ENCODE measurements around the gene THAP8.
A peak's percentile ranks its signal among the peaks of the same experiment; 100 is the strongest.

THAP8 gene

DNA sequence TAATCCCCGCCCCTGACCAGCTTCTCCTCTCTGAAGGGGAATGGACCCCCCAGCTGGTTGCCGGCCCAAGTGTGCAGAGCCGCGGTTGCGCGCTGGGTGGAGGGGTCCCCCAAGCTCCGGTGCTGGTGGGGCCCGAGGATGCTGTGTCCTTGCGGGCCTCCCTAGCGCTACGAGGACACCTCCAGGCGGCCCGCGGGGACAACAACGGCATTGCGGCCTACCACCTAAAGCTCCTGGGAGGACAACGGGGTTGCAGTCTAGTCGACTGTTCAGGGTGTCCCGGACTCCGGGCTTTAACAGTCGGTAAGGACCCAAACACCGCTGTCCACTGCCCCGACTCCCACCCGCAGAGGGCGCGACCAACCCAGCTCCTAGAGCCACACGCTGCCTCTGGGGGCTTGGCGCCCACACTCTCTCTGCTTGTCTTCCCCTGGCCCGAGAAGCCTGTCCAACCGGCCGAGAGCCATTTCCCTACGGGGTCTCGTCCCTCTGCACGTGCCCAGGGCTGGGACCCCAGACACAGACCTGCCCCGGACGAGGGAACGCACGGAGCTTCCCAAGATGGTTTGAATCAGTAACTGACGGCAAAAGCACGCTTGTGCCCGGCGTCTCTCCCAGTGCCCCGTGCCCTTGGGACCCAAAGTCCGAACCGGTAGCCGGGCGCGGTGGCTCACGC lies 60.0 kb downstream of the THAP8 start:
- TF ChIP-seq, protein P1, sequence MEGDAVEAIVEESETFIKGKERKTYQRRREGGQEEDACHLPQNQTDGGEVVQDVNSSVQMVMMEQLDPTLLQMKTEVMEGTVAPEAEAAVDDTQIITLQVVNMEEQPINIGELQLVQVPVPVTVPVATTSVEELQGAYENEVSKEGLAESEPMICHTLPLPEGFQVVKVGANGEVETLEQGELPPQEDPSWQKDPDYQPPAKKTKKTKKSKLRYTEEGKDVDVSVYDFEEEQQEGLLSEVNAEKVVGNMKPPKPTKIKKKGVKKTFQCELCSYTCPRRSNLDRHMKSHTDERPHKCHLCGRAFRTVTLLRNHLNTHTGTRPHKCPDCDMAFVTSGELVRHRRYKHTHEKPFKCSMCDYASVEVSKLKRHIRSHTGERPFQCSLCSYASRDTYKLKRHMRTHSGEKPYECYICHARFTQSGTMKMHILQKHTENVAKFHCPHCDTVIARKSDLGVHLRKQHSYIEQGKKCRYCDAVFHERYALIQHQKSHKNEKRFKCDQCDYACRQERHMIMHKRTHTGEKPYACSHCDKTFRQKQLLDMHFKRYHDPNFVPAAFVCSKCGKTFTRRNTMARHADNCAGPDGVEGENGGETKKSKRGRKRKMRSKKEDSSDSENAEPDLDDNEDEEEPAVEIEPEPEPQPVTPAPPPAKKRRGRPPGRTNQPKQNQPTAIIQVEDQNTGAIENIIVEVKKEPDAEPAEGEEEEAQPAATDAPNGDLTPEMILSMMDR (IDR thresholded peaks at IDR 0.05; ENCODE audit: control insufficient read depth, extremely low read depth, insufficient read depth): no peak
- H3K4me3 ChIP-seq (ENCODE audit: low read depth, low read length): peak overlapping the region; percentile 75
- no peak for DNase-seq (ENCODE audit: low read depth)

DNA sequence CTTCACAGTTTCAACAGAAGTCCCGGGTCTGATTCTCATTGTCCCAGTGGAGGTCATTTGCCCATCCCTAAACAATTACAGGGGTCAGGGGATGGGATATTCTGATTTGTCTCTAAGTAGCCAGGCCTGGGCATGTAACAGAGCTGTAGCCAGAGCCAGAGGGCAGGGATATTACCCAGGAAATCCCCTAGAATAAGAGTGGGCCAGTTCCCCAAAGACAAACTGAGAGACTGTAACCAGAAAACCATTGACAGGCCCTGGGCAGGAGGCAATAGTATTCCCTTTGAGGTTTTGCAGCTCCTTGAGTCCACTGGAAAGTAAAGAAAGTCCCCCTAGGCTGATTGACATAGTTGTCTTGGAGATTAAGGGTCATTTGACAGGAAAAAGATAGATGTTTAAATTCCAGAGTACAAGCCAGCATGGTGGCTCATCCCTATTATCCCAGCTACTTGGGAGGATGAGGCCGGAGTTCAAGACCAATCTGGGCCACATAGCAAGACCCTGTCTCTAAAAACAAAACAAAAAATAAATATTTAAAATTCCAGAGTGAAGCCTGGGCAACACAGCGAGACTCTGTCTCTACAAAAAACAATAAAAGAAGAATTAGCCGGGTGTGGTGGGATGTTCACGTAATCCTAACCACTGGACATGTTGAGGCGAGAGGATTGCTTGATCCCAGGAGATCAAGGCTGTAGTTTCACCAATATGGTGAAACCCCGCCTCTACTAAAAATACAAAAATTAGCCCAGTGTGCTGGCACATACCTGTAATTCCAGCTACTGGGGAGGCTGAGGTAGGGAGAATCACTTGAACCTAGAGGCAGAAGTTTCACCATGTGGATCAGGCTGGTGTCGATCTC lies 60.9 kb downstream of the THAP8 start:
- TF ChIP-seq, protein P1 (IDR thresholded peaks at IDR 0.05; ENCODE audit: control insufficient read depth, extremely low read depth, insufficient read depth): no peak
- no peak for DNase-seq (ENCODE audit: low read depth)
- H3K4me3 ChIP-seq (ENCODE audit: low read depth, low read length): no peak overlapping the region

DNA sequence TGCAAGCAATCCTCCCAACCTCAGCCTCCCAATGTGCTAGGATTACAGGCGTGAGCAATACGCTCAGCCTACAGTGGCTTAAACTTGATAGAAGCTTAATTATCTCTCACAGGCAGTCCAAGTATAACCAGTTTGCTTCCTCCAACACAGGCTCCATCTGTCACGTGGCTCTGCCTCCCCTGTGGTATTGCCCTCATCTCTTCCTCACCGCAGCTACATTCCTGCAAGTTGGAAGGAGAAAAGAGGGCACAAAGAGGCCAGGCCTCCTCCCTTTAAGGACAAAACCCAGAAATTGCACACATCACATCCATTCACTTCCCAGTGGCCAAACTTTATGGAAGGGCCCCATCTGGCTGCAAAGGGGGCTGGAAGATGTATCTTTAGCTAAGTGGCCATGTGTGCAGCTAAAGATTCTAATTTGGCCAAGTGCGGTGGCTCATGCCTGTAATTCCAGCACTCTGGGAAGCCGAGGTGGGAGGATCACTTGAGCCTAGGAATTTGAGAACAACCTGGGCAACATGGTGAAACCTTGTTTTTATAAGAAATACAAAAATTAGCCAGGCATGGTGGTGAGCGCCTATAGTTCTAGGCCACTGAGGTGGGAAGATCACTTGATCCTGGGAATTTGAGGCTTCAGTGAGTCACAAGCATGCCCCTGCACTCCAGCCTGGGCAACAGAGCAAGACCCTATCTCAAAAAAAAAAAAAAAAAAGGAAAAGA lies 62.2 kb downstream of the THAP8 start:
- no peak overlapping the region for H3K4me3 ChIP-seq (ENCODE audit: low read depth, low read length)
- TF ChIP-seq, protein P1 (IDR thresholded peaks at IDR 0.05; ENCODE audit: control insufficient read depth, extremely low read depth, insufficient read depth): no peak
- no peak for DNase-seq (ENCODE audit: low read depth)

DNA sequence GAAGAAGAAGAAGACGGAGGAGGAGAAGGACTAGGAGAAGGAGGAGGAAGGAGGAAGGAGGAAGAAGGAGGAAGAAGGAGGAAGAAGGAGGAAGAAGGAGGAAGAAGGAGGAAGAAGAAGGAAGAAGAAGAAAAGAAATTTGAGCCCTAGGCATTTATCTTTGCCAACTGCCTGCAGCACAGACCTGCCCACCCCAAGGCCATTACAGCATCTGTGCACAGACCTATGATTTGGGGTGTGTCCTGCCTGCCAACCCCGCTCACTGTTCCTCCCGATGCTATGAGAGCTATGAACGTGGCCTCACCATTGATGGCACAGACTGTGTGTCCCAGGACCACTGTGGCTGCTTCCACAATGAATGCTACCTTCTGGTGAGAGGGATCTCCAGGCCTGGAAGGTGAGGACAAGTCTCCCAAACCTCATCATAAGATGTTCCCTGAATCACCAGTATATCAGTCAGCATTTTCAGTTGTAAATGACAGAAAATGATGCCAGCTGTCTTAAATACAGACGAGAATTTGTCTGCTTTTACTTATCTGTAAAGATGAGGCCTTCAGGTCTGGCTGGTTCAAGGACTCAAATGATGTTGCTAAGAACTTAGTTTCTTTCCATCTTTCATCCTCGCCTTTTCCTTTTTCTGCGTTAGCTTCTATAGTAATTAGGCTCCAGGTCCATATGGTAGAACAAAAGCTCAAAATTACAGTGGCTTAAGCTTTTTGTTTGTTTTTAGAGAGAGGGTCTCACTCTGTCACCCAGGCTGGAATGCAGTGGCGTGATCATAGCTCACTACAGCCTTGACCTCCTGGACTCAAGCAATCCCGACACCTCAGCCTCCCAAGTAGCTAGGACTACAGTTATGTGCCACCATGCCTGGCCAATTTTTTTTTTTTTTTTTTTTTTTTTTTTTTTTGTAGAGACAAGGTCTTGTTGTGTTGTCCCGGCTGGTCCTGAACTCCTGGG lies 63.0 kb downstream of the THAP8 start:
- DNase-seq (ENCODE audit: low read depth): no peak
- TF ChIP-seq, protein P1 (IDR thresholded peaks at IDR 0.05; ENCODE audit: control insufficient read depth, extremely low read depth, insufficient read depth): no peak
- H3K4me3 ChIP-seq (ENCODE audit: low read depth, low read length): no peak overlapping the region

DNA sequence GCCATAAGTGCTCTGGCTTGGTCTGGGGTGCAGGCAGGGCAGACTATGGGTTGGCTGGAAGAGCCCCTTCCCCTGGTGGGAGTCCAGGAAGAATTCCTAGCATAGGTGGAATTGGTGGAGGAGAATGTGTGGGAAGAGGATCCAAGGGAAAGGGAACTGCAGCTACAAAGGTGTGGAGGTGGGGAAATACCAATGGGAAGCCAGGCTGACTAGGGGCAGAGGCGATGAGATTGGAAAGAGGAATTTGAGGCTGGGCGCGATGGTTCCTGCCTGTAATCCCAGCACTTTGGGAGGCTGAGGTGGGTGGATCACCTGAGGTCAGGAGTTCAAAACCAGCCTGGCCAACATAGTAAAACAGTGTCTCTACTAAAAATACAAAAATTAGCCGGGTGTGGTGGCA lies 63.9 kb downstream of the THAP8 start:
- no peak overlapping the region for H3K4me3 ChIP-seq (ENCODE audit: low read depth, low read length)
- TF ChIP-seq, protein P1 (IDR thresholded peaks at IDR 0.05; ENCODE audit: control insufficient read depth, extremely low read depth, insufficient read depth): no peak
- no peak for DNase-seq (ENCODE audit: low read depth)

DNA sequence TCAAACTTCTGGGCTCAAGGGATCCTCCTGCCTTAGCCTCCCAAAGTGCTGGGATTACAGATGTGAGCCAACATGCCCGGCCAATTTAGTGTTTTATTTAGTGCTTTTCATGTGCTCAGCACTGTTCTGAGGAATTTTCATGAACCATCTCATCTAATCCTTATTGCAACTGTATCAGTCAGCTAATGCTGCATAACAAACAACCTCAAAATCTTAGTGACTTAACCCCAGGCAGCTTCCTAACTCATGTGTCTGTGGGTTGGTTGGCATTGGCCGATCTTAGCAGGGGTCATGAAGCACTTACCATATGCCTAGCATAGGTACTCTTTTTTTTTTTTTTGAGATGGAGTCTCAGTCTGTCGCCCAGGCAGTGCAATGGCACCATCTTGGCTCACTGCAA lies 65.3 kb downstream of the THAP8 start:
- H3K4me3 ChIP-seq (ENCODE audit: low read depth, low read length): no peak overlapping the region
- TF ChIP-seq, protein P1 (IDR thresholded peaks at IDR 0.05; ENCODE audit: control insufficient read depth, extremely low read depth, insufficient read depth): no peak

More for the DNA sequence above, 65.3 kb downstream of the THAP8 start:
- no peak for DNase-seq (ENCODE audit: low read depth)

All from LNCaP clone FGC (cell line).